Activated naive CD4-positive, alpha-beta T cell treated with anti-CD3 and anti-CD28 coated beads, Interleukin-2, amount 50 U/mL, for 24 hours (primary cell): ENCODE results near the gene ZNRF4.
"Not testable (repeated sequence)": the region's sequence is repeated elsewhere in the genome, so short reads cannot be mapped to it uniquely, and the experiment has no call there.

Experiments used
- H3K27ac Mint-ChIP-seq: one replicate; pipeline ENCODE4 v1.8.0; 2021; ENCODE audit warnings: mild to moderate bottlenecking, mixed read lengths
- H3K27me3 Mint-ChIP-seq: one replicate; pipeline ENCODE4 v1.8.0; 2021; ENCODE audit warnings: mixed read lengths
- H3K36me3 Mint-ChIP-seq: one replicate; pipeline ENCODE4 v1.8.0; 2021; ENCODE audit warnings: mixed read lengths
- H3K4me1 Mint-ChIP-seq: one replicate; pipeline ENCODE4 v1.8.0; 2021; ENCODE audit warnings: mixed read lengths
- H3K4me3 Mint-ChIP-seq: one replicate; pipeline ENCODE4 v1.8.0; 2021; ENCODE audit warnings: mild to moderate bottlenecking, mixed read lengths
- H3K9me3 Mint-ChIP-seq: one replicate; pipeline ENCODE4 v1.8.0; 2021; ENCODE audit warnings: mixed read lengths

ZNRF4 gene

GRCh38 chr19:5435642-5436017 lies 19.6 kb upstream of the ZNRF4 start:
- H3K27ac Mint-ChIP-seq, result no peak overlapping the region
- H3K4me1 Mint-ChIP-seq, result peaks cover 13% of the 10 kb centered on the region
- no peaks in the 10 kb centered on the region for H3K36me3 Mint-ChIP-seq
- no peak overlapping the region for H3K4me3 Mint-ChIP-seq
- peaks cover 14% of the 10 kb centered on the region for H3K27me3 Mint-ChIP-seq
- H3K9me3 Mint-ChIP-seq, result no peaks in the 10 kb centered on the region

DNA sequence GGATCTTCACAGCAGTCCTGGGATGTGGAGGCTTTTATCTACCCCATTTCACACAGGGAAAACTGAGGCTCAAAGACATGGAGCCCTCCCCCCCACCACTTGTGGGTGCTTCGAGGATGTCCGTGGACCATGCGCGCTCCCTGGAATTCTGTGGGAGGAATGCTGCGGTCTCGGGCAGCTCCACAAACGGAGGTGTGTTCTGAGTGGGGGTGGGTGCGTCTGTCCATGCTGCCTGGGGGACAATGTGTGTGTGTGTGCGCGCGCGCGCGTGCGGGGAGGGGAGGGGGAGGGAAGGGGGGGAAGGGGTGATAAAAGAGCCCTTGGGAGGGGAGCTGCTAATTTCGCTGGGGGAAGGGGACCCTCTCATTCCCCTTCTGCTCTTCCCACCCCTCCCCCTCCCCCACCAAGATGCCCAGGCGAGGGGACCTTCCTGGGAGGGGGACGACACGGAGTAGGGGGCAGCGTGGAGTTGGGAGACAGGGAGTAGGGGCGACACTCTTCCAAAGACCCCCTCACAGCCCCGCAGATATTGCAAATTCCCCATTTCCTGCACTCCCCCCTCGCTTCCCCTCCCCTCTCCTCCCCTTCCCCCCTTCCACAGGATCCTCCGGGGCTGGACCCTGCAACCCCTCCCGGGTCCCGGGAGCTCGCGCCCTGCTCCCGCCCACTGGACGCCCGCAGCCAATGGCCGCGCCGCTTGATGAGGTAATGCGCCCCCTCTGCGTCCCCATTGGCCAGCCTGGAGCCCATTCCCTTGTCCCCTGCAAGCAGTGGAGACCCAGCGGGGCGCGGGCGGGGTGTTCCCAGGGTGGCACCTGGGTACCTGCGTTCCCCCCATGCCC lies 18.9 kb upstream of the ZNRF4 start:
- peaks cover 14% of the 10 kb centered on the region for H3K27me3 Mint-ChIP-seq
- H3K27ac Mint-ChIP-seq, result no peak overlapping the region
- H3K4me1 Mint-ChIP-seq, result peaks cover 13% of the 10 kb centered on the region
- H3K4me3 Mint-ChIP-seq, result no peak overlapping the region
- no peaks in the 10 kb centered on the region for H3K9me3 Mint-ChIP-seq
- no peaks in the 10 kb centered on the region for H3K36me3 Mint-ChIP-seq

GRCh38 chr19:5436948-5437306 lies 18.3 kb upstream of the ZNRF4 start:
- peaks cover 14% of the 10 kb centered on the region for H3K27me3 Mint-ChIP-seq
- no peak overlapping the region for H3K4me3 Mint-ChIP-seq
- H3K4me1 Mint-ChIP-seq, result peaks cover 13% of the 10 kb centered on the region
- no peaks in the 10 kb centered on the region for H3K36me3 Mint-ChIP-seq
- no peak overlapping the region for H3K27ac Mint-ChIP-seq
- no peaks in the 10 kb centered on the region for H3K9me3 Mint-ChIP-seq

DNA sequence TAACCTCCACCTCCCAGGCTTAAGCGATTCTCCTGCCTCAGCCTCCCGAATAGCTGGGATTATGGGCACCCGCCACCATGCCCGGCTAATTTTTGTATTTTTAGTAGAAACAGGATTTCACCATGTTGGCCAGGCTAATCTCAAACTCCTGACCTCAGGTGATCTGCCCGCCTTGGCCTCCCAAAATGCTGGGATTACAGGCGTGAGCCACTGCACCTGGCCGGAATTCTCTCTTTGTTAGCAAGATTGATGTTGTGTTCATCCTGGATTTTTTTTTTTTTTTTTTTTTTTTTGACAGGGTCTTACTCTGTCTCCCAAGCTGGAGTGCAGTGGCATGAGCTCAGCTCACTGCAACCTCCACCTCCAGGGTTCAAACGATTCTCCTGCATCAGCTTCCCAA lies 16.5 kb upstream of the ZNRF4 start:
- peaks cover 13% of the 10 kb centered on the region for H3K4me1 Mint-ChIP-seq
- not testable (repeated sequence) for H3K36me3 Mint-ChIP-seq, H3K9me3 Mint-ChIP-seq, H3K27ac Mint-ChIP-seq, H3K4me3 Mint-ChIP-seq
- peaks cover 14% of the 10 kb centered on the region for H3K27me3 Mint-ChIP-seq

DNA sequence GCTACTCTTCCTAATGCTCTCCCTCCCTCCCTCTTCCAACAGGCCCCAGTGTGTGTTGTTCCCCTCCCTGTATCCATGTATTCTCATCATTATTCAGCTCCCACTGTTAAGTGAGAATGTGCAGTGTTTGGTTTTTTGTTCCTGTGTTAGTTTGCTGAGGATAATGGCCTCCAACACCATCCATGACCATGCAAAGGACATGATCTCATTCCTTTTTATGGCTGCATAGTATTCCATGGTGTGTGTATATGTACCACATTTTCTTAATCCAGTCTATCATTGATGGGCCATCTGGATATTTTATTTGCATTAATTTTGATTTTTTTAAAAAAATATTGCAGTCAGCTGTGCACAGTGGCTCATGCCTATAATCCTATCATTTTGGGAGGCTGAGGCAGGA lies 15.8 kb upstream of the ZNRF4 start:
- Mint-ChIP-seq H3K36me3 (no peaks in the 10 kb centered on the region), H3K27ac (no peak overlapping the region), H3K27me3 (peaks cover 16% of the 10 kb centered on the region), H3K4me1 (peaks cover 13% of the 10 kb centered on the region), H3K4me3 (no peak overlapping the region), H3K9me3 (no peaks in the 10 kb centered on the region)

GRCh38 chr19:5440299-5440698 lies 14.9 kb upstream of the ZNRF4 start:
- no peak overlapping the region for H3K4me3 Mint-ChIP-seq
- H3K27ac Mint-ChIP-seq, result peak overlapping the region; percentile 12
- no peaks in the 10 kb centered on the region for H3K36me3 Mint-ChIP-seq
- peaks cover 4% of the 10 kb centered on the region for H3K4me1 Mint-ChIP-seq
- peaks cover 16% of the 10 kb centered on the region for H3K27me3 Mint-ChIP-seq
- no peaks in the 10 kb centered on the region for H3K9me3 Mint-ChIP-seq

DNA sequence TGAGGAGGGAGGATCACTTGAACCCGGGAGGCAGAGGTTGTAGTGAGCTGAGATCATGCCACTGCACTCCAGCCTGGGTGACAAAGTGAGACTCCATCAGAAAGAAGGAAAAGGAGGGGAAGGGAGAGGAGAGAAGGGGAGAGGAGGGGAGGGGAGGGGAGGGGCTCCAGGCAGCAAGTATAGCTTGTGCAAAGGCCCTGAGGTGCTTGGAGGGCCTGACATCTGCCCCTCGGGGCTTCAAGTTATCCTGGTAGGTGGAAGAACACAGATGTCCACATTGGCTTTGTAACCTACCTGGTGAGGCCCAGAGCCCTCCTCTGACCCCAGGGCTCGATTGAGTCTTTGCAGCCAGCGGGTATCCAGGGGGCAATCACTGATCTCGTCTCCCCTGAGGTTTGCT lies 11.5 kb upstream of the ZNRF4 start:
- Mint-ChIP-seq H3K4me1 (peaks cover 6% of the 10 kb centered on the region), H3K36me3 (no peaks in the 10 kb centered on the region), H3K27ac (no peak overlapping the region), H3K9me3 (no peaks in the 10 kb centered on the region), H3K27me3 (peaks cover 22% of the 10 kb centered on the region), H3K4me3 (no peak overlapping the region)

GRCh38 chr19:5444431-5444830 lies 10.8 kb upstream of the ZNRF4 start:
- H3K27me3 Mint-ChIP-seq, result peaks cover 23% of the 10 kb centered on the region
- H3K9me3 Mint-ChIP-seq, result no peaks in the 10 kb centered on the region
- H3K4me1 Mint-ChIP-seq, result peaks cover 6% of the 10 kb centered on the region
- no peak overlapping the region for H3K27ac Mint-ChIP-seq
- no peak overlapping the region for H3K4me3 Mint-ChIP-seq
- H3K36me3 Mint-ChIP-seq, result no peaks in the 10 kb centered on the region

DNA sequence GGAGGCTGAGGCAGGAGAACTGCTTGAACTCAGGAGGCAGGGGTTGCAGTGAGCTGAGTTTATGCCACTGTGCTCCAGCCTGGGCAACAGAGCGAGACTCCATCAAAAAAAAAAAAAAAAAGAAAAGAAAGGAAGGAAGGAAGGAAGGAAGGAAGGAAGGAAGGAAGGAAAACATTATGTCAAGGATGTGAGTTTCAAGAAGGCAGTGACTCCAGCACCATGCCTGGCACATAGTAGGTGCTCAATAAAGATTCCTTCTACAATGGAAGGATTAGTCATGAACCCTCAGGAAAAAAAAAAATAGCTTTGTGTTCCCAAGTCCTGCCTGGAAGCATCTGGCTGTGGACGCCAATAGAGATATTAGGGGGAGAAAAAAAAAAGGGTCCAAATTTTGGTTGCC lies 10.1 kb upstream of the ZNRF4 start:
- no peak overlapping the region for H3K4me3 Mint-ChIP-seq
- no peaks in the 10 kb centered on the region for H3K9me3 Mint-ChIP-seq
- H3K27me3 Mint-ChIP-seq, result peaks cover 25% of the 10 kb centered on the region
- H3K36me3 Mint-ChIP-seq, result no peaks in the 10 kb centered on the region
- peaks cover 6% of the 10 kb centered on the region for H3K4me1 Mint-ChIP-seq
- no peak overlapping the region for H3K27ac Mint-ChIP-seq

- Mint-ChIP-seq H3K27me3 (peaks cover 26% of the 10 kb centered on the region), H3K27ac (no peak overlapping the region), H3K36me3 (no peaks in the 10 kb centered on the region), H3K9me3 (no peaks in the 10 kb centered on the region), H3K4me3 (no peak overlapping the region), H3K4me1 (peaks cover 6% of the 10 kb centered on the region)
These were observed 9.6 kb upstream of the ZNRF4 start for GRCh38 chr19:5445561-5446055.

GRCh38 chr19:5447700-5448311 lies 7.4 kb upstream of the ZNRF4 start:
- H3K27ac Mint-ChIP-seq, result no peak overlapping the region
- H3K9me3 Mint-ChIP-seq, result no peaks in the 10 kb centered on the region
- peaks cover 28% of the 10 kb centered on the region for H3K27me3 Mint-ChIP-seq
- no peaks in the 10 kb centered on the region for H3K36me3 Mint-ChIP-seq
- H3K4me3 Mint-ChIP-seq, result no peak overlapping the region
- H3K4me1 Mint-ChIP-seq, result peaks cover 6% of the 10 kb centered on the region

DNA sequence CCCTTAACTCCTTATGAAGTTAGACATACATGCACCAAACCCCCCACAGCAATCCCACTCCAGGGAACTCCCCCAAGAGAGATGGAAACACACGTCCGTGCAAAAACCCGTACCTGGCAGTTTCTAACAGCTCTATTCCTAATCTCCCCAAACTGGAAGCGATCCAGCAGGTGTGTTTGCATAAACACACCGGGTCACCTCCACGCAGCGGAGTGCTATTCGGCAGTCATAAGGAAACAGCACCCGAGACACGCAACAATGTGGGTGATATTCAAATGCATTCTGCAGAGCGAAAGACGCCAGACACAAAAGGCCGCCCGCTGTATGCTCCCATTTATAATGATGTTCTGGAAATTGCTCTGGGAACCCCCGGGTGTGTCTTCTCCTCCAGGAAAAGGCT lies 6.8 kb upstream of the ZNRF4 start:
- Mint-ChIP-seq H3K27ac (no peak overlapping the region), H3K36me3 (no peaks in the 10 kb centered on the region), H3K9me3 (no peaks in the 10 kb centered on the region), H3K4me3 (no peak overlapping the region), H3K4me1 (peaks cover 6% of the 10 kb centered on the region), H3K27me3 (peaks cover 25% of the 10 kb centered on the region)

GRCh38 chr19:5450482-5451126 lies 4.6 kb upstream of the ZNRF4 start:
- Mint-ChIP-seq H3K4me1 (peaks cover 6% of the 10 kb centered on the region), H3K4me3 (no peak overlapping the region), H3K9me3 (no peaks in the 10 kb centered on the region), H3K36me3 (no peaks in the 10 kb centered on the region), H3K27me3 (peaks cover 18% of the 10 kb centered on the region), H3K27ac (no peak overlapping the region)

- no peak overlapping the region for H3K4me3 Mint-ChIP-seq
- H3K9me3 Mint-ChIP-seq, result no peaks in the 10 kb centered on the region
- peaks cover 6% of the 10 kb centered on the region for H3K4me1 Mint-ChIP-seq
- peaks cover 16% of the 10 kb centered on the region for H3K27me3 Mint-ChIP-seq
- H3K27ac Mint-ChIP-seq, result no peak overlapping the region
- no peaks in the 10 kb centered on the region for H3K36me3 Mint-ChIP-seq
These were observed 3.7 kb upstream of the ZNRF4 start for GRCh38 chr19:5451494-5451893.

GRCh38 chr19:5452594-5453565 lies 2.3 kb upstream of the ZNRF4 start:
- no peak overlapping the region for H3K4me3 Mint-ChIP-seq
- H3K36me3 Mint-ChIP-seq, result no peaks in the 10 kb centered on the region
- H3K27me3 Mint-ChIP-seq, result peaks cover 13% of the 10 kb centered on the region

More at GRCh38 chr19:5452594-5453565, 2.3 kb upstream of the ZNRF4 start:
- peaks cover 4% of the 10 kb centered on the region for H3K4me1 Mint-ChIP-seq
- no peak overlapping the region for H3K27ac Mint-ChIP-seq
- H3K9me3 Mint-ChIP-seq, result no peaks in the 10 kb centered on the region
